NCI-H1092 treated with DMSO at 0.1 percent for 48 hours (cell line): ENCODE measurements around the gene CBFA2T2.

Source experiments
- DNase-seq: peaks from one replicate; lab custom pipeline; 2025; lab: John Stamatoyannopoulos, UW

The CBFA2T2 gene

GRCh38 chr20:33677991-33678702, 188.3 kb downstream of the CBFA2T2 start:
- no peak for DNase-seq

- DNase-seq = no peak
Measured at GRCh38 chr20:33679758-33680485, 190.0 kb downstream of the CBFA2T2 start.

DNA sequence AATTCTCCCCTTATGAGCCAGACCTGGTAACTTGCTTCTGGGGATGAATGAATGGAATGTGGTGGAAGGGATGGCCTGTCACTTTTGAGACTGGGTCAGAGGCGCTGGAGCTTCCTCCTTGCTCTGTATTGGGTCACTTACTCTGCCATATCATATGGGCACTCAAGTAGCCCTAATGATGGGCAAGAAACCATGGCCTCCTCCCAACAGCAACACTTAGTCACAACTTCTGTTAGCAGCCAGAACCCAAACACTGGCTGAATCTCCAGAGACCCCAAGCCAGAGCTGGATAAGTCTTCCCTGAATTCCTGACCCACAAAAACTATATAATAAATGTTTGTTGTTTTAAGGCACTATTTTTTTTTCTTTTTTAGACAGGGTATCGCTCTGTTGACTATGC, 190.8 kb downstream of the CBFA2T2 start:
- DNase-seq = no peak

- no peak for DNase-seq
Measured at GRCh38 chr20:33681288-33681687, 191.4 kb downstream of the CBFA2T2 start.

DNA sequence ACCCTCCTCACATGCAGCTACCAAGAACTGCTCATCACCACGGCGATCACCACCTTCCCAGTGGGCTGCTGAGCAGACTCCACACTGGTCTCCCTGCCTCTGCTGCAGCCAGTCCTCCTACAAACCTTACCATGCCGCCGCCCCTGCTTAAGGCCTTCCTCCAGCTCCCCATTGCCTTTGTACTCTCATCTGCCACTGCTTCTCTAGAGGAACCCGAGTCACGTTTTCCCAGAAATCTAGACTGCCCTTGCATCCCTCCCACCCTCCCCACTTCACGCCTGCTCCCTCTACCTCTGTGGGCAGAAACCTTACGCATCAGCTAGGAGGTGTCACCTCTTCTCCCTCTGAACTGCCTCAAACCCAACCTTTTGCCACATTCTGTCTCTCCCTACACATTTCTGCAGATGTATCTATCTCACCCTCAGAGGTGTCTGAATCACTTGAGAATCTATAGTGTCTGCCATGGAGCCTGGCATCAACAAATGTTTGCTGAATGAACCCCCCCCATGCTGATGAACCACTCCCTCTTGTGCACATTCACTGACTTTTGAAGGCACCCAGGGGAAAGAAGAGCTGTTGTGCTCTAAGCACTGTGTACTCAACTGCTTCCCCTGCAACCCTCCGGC, 191.9 kb downstream of the CBFA2T2 start:
- no peak for DNase-seq

- DNase-seq = peak; percentile 62
Measured at GRCh38 chr20:33684533-33685327, 194.8 kb downstream of the CBFA2T2 start.

DNA sequence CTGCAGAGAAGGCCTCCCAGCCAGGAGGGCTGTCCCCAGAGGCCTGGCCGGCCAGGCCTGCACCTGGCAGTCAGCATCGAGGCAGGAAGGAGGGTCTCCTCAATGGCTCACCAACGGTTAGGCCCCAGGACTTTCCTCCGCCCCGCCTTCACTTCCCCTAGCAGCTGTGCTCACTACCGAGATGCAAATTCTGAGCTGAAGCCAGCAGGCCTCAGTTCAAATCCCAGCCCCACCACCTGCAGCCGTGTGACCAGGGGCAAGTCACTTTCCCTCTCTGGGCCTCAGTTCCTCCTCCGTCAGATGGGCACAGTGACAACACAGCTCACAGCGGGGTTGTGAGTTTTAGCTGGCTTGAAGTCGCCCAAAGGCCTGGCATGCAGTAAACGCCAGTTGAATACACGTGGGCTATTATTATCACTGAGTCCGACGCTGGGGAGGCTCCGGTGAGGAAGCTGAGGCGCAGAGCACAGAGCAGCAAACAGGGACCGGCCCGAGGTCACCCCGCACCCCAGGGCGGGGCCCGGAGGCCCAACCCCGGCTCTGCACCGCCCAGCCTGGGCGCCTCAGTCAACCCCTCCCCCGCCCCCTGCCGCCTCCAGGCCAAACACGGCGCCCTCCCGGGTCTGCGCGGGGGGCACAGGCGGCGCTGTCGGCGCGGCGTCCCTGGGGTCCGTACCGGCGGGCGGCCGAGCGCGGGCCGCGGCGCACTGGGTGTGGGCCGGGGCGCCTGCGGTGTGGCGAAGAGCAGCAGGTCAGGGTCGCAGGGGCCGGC, 195.6 kb downstream of the CBFA2T2 start:
- no peak for DNase-seq

GRCh38 chr20:33686100-33686983, 196.4 kb downstream of the CBFA2T2 start, which contains the start of gene E2F1:
Gene E2F1 (minus strand): TSS chr20:33686385. CDS start chr20:33686264, 121 bp downstream.
- DNase-seq = peak; percentile 95

- DNase-seq = no peak
Measured at GRCh38 chr20:33686984-33687366, 197.1 kb downstream of the CBFA2T2 start.

DNA sequence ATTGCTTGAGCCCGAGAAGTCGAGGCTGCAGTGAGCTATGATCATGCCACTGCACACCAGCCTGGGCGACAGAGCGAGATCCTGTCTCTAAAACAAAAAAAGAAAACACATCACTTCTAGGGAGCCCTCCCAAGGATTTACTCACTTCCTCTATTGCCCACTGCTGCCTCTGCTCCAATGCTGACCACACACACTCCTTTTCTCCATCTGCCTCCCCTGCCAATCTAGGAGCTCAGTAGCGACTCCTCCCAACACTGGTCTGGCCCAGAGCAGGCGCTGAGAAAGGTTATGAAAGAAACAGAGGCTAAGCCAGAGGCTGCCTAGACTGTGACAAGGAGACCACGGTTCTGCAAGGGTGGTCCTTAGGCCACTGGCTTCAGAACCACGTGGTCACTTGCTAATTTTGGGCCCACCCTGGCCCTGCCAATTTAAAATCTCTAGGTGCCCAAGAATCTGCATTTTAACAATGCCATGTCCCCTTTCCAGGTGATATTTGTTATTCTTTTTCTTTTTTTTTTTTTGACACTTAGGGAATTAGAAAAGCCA, 197.5 kb downstream of the CBFA2T2 start:
- no peak for DNase-seq

GRCh38 chr20:33687993-33688937, 198.4 kb downstream of the CBFA2T2 start:
- no peak for DNase-seq

- no peak for DNase-seq
Measured at GRCh38 chr20:33688938-33689424, 199.1 kb downstream of the CBFA2T2 start.

GRCh38 chr20:33689493-33689892, 199.6 kb downstream of the CBFA2T2 start:
- DNase-seq = no peak

DNA sequence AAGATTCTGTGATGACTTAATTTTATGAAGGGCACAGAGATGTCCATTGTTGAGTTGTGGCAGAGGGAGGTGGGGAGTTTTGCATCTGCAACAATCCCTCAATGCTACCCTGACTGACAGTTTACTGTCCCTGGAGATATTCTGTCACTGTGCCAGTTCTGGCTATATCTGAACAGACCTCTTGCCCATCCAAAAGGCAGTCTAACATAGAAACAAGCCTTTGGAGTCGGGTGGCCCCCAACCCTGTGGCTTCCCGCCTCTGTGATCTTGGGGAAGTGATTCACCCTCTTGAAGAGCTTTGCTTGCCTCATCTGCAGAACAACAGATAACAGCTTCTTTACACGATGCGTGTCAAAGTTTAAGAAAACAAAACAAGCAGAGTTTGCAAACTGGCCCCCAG, 200.1 kb downstream of the CBFA2T2 start:
- no peak for DNase-seq

DNA sequence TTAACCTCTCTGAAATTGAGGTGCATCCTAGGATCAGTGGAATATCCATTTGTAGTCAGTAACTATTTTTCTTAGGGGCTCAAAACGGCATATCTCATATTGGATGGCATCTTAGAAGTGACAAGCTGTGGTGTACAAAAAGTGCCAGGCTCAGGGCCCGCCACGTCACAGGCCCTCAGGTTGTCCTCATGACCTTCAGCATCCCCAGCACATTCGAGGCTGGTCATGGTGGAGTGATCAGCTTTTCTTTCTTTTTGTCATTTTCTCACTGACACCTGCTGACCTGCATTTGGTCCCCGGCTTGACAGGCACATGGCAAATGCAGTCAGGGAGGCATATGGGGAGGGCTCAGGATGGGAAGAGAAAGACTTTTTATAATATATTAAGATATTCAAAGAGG, 203.4 kb downstream of the CBFA2T2 start:
- no peak for DNase-seq

GRCh38 chr20:33693741-33694638, 204.1 kb downstream of the CBFA2T2 start:
- peak; percentile 44 for DNase-seq

- DNase-seq = no peak
Measured at GRCh38 chr20:33694639-33695012, 204.7 kb downstream of the CBFA2T2 start.

- no peak for DNase-seq
Measured at GRCh38 chr20:33696448-33696847, 206.6 kb downstream of the CBFA2T2 start.
